Hair follicle dermal papilla cell (primary cell): ENCODE results near the gene FCHO2. TPM values are rescaled to one million over a fixed set of nuclear protein-coding genes. Genes with fewer than 3 reads are reported as not detected.

ENCODE experiments used
- total RNA-seq: library from RNA; depleted of rRNA; stranded (reverse); fragments of >200 nt; gene quantifications from 2 replicates; pipeline ENCODE4 v1.2.3, GENCODE V29; 2012

Gene FCHO2, protein sequence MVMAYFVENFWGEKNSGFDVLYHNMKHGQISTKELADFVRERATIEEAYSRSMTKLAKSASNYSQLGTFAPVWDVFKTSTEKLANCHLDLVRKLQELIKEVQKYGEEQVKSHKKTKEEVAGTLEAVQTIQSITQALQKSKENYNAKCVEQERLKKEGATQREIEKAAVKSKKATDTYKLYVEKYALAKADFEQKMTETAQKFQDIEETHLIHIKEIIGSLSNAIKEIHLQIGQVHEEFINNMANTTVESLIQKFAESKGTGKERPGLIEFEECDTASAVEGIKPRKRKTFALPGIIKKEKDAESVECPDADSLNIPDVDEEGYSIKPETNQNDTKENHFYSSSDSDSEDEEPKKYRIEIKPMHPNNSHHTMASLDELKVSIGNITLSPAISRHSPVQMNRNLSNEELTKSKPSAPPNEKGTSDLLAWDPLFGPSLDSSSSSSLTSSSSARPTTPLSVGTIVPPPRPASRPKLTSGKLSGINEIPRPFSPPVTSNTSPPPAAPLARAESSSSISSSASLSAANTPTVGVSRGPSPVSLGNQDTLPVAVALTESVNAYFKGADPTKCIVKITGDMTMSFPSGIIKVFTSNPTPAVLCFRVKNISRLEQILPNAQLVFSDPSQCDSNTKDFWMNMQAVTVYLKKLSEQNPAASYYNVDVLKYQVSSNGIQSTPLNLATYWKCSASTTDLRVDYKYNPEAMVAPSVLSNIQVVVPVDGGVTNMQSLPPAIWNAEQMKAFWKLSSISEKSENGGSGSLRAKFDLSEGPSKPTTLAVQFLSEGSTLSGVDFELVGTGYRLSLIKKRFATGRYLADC
- 29.9 and 30.7 TPM in 2 replicates for total RNA-seq

DNA sequence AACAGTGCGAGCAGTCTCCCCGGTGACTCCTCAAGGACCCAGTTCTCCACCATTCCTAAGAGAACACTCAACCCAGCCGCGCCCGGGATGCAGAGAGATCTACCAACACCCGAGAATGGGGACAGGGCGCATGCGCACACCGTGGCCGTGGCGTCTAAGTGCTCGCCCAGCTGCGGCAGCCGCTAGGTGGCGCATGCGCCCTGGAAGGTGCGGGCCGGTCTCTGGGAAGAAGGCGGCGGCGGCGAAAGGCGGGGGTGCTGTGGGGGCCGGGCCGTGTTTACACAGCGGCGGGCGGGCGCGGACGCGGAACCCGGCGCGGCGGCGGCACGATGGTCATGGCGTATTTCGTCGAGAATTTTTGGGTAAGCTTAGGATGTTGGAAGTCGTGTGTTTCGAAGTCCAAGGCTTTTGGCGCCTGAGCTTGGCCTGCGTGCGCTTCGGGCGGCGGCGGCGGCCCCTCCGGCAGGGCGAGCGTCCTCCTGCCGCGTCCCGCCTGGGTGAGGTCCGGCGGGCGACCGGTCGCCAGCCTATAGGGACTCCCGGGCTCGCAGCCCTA is at the start of gene FCHO2:
Gene FCHO2 (plus strand): TSS at position 274 of the 556 bp plus-strand sequence. CDS start 56 bp downstream, at position 330.

GRCh38 chr5:73120222-73121118 is 164.6 kb downstream of the FCHO2 start, which contains the start of gene TMEM171:
Gene TMEM171, plus strand, starts transcription at chr5:73120575. Its CDS starts 2,799 bp downstream, at chr5:73123374.

Other genes starting within 250 kb of the FCHO2 start
- 223 and 234 TPM in 2 replicates for gene TNPO1, start 139.4 kb upstream of the FCHO2 start, total RNA-seq
- 27.3 and 42.5 TPM in 2 replicates for gene TMEM171, start 164.5 kb downstream of the FCHO2 start, total RNA-seq
- not detected in 2 replicates for gene TMEM174, start 217.2 kb downstream of the FCHO2 start, total RNA-seq